Measurements from ENCODE around the gene ARHGAP15.

ARHGAP15 gene

GRCh38 chr2:143623231-143623908 lies 494.2 kb downstream of the ARHGAP15 start:
- no peak for DNase-seq (ENCODE audit: low read depth in 3 of 3)

DNA sequence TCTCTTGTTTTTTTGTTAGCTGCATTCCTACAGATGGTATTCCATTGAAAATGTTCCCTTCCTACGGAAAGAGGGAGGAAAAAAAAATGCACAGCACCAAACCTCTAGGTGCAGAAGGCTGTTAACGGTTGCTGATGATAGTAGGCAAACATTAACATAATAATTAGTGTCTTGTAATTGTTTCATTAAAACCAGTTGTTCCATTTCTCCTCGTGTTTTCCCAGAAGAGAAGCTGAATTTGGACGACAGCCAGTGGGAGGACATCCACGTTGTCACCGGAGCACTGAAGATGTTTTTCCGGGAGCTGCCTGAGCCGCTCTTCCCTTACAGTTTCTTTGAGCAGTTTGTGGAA lies 494.7 kb downstream of the ARHGAP15 start:
- DNase-seq (ENCODE audit: low read depth in 3 of 3): no peak

DNA sequence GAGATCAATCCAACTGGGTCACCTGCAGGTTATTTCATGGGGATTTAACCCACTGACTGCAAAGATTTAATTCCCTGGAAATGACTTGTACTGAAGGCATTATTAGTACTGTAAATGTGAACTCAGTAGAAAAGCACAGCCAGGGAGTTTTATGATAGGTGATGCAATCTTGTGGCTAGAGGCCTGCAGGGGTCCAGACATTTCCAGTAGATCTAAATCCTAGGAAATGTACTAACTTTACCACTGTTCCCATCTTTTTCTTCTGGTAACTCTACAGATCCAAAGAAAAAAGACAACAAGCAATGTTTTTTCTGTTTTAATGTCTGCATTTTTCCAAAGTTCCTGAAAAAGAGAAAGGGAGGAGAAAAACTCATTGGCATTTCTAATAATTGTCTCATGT lies 500.1 kb downstream of the ARHGAP15 start:
- no peak for DNase-seq (ENCODE audit: low read depth in 3 of 3)

DNA sequence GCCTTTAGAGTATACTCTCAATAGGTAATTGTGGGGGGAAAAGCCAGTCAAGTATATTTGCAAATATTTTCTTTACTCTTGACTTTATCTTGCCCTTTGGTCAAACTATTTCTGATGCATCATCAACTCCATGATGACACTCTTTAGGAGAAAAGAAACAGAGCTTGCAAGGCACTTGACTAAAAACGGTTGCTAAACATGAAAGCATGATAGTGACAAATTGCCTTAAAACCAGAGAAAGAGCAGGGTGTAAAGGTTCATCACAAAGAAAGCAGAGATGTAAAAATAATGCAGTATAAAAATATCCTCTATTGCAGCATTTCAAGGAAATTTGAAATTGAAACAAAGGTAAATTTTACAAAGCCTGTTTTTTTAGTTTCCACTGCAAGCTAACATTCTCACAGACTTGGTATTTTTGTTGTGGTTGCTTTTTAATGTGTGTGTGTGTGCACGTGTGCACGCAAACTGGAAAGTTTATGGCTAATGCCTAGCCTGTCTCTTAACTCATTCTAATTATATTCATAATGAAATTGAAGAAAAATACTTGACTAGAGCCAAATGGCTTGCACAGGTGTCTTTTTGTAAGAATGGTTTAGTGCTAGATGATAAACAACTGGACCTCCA lies 503.6 kb downstream of the ARHGAP15 start:
- DNase-seq (ENCODE audit: low read depth in 3 of 3): no peak

DNA sequence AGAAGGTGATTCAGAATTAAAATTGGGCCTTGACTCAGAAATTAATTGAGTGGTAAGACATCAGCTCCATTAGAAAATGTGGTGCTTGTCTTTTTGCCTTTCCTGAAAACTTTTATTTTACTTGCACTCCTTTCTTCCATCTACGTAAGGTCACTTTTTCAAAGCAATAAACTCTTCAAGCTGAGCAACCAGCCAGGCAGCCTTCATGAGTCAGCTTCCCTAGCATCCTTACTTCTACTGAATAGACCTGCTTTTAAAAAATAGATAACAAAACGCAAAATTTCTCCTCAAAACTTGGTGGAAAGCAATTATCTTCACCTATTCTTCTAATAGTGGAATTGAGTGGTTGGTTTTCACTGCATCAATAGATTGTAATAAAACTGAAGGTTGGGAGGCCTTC lies 504.2 kb downstream of the ARHGAP15 start:
- no peak for DNase-seq (ENCODE audit: low read depth in 3 of 3)

GRCh38 chr2:143635302-143635701 lies 506.1 kb downstream of the ARHGAP15 start:
- DNase-seq (ENCODE audit: low read depth in 3 of 3): no peak

DNA sequence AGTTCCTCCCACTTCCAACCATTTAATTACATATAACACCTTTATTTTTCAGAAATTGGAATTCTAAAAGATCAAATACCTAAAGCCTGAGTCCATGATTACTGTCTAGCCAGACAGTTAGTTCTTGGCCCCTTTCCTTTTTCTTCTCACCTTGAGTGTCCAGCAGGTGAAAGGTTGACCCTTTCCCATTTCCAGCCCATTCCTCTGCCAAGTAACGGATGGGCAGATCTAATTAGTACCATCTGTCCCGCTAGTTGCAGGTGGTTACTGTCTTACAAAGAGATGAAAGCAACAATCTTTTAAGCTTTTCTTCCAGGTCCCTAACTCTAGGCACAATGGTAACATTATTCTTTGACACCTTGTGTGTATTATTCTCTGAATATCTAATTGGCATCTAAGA lies 506.7 kb downstream of the ARHGAP15 start:
- no peak for DNase-seq (ENCODE audit: low read depth in 3 of 3)

DNA sequence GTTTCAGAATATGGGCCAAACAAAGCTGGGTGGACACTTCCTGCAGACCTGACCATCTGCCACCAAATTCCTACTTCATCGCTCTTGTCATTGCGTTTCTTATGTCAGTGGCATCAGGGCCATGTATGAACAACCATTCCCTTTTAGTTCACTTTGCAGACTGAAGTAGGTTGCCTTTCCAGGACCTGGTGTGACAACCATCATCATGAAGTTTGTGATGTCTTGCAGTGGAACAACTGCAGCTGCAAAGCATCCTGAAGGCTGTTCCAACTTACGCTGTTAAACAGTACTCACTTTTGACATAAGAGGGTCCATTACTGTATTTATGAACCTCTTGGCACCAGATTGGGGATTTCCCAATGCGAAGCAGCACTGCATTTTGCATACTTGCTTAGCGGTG lies 511.6 kb downstream of the ARHGAP15 start:
- DNase-seq (ENCODE audit: low read depth in 3 of 3): no peak

DNA sequence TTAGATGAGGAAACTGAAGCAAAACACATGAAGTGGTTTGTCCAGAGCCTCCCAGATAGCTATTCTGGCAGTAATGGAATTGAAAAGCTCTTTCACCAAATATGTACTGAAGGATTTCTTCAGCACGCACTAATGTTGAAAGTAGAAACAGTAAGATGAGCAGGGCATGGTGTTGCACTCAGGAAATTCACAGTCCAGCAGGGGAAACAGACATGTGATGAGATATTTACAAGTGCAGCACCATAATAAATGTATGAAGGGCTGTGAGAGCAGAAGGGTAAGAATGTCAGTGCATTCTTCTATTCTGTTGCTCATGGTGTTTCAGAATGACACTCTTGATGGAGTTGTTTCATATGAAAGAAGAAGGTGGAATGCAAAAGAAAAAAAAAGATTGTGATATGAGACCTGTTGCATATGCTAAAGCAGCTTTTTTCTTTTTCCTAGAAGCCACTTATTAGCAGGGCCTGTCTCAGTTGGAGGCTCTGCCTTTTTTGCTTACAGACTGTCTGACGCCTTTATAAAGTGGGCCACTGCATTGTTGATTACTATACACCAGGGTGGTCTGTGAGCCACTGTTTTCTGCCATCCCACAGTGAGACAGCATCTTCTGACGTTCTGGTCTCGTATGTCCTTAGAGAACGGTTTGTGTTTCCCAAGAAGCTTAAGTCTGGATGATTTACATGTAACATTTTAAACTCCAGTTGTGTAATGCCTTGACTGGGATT lies 516.9 kb downstream of the ARHGAP15 start:
- DNase-seq (ENCODE audit: low read depth in 3 of 3): no peak

DNA sequence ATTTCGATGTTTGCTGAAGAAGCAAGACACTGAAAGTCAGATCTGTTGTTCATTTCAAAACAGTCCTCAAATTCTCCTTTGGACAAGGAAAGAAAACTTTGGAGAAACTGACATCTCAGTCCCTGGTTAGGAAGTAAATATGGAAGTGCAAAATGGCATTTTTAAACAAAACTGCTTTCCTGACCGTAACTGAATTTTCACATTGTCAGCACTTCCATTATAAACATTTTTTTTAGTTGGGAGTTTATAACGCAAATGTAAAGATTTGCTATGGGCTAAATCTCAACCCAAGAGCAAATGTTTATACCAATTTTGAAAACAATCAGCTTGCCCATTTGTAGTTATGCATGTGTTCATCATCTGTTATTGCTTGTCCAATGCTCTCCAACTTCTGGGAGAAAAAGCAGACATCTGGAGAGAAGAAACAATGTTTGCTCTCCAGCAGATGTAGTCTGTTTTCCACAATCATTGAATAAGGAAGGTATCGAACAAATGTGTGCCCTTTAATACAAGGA lies 520.1 kb downstream of the ARHGAP15 start:
- no peak for DNase-seq (ENCODE audit: low read depth in 3 of 3)

- DNase-seq (ENCODE audit: low read depth in 3 of 3): no peak
Measured at GRCh38 chr2:143652692-143653091, 523.5 kb downstream of the ARHGAP15 start.

GRCh38 chr2:143668234-143668633 lies 539.0 kb downstream of the ARHGAP15 start:
- no peak for DNase-seq (ENCODE audit: low read depth in 3 of 3)

GRCh38 chr2:143674051-143674450 lies 544.8 kb downstream of the ARHGAP15 start:
- no peak for DNase-seq (ENCODE audit: low read depth in 3 of 3)

- no peak for DNase-seq (ENCODE audit: low read depth in 3 of 3)
Measured at GRCh38 chr2:143675021-143675420, 545.8 kb downstream of the ARHGAP15 start.

DNA sequence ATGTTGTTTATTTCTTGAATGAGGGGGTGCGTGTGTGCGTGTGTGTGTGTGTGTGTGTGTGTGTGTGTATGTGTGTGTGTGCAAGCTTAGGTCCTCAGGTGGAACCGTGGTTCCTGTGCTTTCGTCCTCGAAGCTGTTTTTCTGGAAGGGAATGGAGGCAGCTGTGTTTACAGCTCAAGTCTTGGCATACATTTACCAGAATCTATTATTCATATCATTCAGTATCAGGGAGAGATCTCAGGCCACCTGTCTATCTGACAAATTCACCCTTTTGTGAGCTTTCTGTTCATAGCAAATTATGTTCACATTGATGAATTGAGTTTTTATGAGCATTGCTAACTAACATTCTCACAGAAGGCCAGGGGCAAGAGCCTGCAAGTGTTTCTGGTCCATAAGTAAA lies 550.4 kb downstream of the ARHGAP15 start:
- no peak for DNase-seq (ENCODE audit: low read depth in 3 of 3)

- no peak for DNase-seq (ENCODE audit: low read depth in 3 of 3)
Measured at GRCh38 chr2:143680885-143681405, 551.7 kb downstream of the ARHGAP15 start.

DNA sequence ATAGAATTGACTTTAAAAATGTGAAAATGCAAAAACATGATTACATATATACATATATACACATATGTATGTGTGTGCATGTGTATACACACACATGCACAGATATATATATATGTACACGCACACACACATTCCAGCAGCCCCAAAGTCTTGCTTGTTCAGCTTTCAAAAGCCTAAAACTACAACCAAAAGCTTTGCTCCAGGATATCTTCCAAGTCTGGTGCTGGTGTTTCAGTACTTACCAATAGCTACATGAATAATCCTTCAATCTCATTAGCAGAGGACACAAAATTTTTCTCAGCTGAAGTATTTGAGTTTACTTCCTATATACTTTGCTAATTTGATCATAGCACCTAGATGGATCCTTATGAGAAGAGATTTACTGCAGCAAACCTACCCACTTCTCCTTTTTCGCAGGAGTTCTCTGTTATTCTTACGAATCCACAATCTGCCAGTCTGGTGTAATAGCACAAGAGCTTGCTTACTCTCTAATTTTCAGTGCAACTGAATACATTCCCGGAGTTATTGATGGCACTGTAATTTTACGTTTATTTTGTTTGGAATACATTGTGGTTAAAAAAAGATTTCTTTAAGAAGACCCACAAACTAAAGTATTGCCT lies 553.3 kb downstream of the ARHGAP15 start:
- DNase-seq (ENCODE audit: low read depth in 3 of 3): no peak

GRCh38 chr2:143683977-143684376 lies 554.8 kb downstream of the ARHGAP15 start:
- no peak for DNase-seq (ENCODE audit: low read depth in 3 of 3)

DNA sequence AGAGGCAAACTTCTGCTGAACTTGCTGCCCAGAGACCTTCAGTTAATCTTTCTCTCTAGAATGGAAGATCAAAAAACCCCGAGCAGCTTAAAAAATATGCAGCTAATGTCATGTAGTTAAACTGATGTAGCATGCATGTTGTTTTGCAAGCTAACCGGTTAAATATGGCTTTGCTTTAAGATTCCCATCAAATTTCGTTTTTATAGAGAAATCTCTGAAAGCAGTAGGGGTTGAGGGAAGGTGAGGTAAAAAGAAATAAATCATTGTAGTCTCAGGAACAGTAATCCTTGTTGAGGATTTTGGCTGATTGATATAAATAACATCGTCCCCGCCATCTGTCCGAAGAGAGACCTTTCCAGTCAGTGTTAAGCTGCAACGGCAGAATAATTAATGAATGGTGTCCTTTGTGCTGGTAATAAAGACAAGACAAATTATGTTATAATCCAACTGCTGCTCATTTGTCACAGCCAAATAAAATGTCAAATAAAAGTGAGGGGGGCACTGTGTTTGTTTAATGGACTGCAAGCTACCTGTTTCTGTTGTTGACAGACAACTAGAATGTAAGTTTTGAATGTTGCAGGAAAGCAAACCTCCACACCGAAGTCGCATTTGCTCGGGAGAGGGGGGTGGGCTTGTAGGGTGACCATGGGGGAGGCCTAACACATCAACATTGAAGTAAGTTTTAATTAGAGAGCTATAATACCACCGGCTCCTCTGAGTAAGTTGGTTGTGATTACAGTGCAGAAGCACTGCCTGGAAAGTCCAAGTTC lies 555.5 kb downstream of the ARHGAP15 start:
- no peak for DNase-seq (ENCODE audit: low read depth in 3 of 3)

- no peak for DNase-seq (ENCODE audit: low read depth in 3 of 3)
Measured at GRCh38 chr2:143685421-143686078, 556.3 kb downstream of the ARHGAP15 start.

DNA sequence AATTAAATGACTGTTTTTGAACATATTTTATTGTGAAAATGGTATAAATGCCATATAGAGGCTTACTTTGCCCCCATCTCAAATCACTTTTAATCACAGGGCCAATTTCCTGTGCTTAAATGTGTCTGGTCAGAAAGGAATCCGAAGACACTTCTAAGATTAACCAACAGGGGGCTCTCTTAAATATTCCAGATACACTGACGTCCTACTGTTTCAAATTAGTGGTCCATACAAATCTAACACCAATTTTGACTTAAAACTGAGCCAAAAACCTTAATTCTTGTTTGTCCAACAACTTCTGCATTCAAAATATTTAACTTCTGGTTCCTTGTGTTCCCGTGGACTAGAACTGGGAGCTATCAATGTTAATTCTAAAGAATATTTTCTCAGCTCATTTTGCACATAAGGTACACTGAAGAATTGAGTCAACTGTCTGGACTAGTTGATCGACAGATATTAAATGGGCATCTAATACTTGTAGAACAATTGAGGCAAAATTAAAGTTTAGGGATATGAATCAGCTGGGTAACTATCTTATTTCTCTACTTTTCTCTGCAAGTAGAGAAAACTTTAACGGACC lies 557.5 kb downstream of the ARHGAP15 start:
- no peak for DNase-seq (ENCODE audit: low read depth in 3 of 3)
